ENCODE measurements around the gene ZFP36L1.

ZFP36L1 gene

DNA sequence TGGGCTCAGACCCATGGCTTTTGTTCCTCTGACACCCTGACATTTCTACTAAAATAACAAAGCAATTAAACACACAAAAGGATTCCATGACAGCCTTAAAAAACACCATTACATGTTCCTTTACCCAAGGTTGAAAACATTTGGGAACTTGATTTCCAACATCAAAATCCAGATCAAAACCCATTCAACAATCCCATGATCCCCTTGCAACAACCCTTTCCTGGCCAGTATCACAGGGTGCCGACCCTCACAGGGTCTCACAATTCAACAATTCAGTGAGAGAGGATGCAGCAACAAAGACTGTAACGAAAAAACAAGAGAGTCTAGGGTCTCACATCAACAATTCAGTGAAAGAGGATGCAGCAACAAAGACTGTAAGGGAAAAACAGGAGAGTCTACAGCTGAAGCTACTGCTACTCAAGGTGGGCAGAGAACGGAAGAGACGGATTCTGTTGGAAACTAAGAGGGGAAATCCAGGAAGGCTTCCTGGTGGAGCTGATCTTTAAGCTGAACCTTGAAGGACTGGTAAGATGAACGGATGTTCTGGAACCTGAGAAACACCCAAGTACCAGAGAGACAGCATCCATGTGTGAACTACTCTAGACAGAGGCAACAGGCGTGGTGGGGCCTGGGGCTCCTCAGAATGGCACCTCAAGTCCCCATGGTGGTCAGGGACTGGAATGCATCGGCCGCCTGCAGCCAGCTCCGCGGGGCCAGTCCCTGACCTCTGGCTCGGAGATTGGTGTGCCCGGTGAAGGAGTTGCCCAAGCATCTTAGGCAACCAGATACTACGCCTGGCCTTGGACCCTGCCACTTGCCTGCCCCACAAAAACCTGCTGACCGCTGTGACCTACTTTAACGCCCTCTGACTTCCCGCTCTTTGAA, 22.7 kb upstream of the ZFP36L1 start:
- no peak for DNase-seq

DNA sequence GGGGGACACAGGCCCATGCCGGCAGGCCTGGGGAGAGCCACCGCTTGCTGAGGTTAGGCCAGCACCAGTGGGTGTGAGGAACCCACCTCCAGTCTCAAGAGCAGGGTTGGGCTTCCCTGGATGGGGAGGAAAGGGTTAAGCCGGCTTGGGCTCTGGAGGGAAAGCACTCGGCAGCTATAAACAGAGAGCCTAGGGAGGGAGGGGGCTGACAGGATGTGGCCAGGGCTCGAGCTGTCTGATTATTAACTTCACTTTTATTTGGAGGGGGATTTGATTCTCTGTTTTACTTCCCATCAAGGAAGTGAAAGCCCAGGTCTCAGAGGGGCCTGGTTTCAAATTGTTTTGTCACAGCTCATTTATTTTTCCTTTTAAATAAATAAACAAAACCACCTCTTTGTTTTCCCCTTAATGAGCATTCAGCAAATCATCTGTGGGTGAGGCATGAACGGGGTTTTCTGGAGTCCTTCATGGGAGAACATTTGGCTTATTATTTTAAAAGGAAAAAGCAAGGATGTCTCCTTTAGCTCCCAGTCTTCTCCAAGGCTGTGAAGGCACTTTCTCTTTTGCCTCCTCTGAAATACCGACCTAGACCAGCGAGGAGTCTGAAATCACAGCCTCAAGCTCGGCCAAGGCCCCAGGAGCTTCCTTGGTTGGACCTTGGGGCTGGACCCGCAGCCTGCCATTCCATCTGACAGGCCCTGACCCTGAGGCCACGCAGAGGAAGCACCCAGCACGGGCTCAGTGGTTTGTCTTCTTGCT, 21.9 kb upstream of the ZFP36L1 start:
- DNase-seq = no peak

DNA sequence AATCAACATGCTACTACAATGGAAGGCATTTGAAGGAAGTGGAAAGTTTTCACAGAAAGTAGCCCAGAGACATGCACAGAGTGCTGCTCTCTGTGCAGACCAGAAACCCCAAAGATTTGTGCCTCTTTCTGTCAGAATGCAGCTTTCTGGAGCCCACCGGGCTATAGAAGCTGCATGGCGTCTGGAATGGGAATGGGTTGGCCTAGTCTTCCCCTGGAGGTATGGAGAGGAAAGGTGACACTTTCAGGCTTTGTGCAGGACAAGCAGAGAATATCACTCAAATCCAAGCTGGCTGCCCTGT, 21.3 kb upstream of the ZFP36L1 start:
- DNase-seq = no peak

DNA sequence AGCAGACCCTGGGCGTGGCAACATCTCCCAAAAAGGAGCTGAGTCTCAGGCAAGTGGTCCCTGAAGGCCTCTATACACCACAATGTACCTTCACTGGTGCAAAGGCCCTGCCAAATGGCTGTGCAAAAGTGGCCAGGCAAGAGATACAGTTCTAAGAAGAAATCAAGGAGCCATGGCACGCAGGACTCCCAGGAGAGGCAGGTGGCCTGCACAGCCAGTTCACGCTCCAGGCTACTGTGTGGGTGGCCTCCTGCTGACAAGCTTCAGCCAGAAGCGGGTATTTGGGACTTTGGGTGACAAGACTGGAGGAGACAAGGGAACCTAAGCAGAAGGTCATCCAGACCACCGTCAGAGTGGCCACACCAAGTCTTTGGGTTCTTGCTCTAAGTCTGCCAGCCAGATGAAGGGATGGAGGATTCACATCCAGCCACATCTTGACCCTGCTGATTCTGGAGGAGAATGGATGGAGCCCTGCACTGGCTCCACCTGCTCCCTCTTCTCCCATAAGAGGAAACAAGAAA, 20.5 kb upstream of the ZFP36L1 start:
- DNase-seq = no peak

DNA sequence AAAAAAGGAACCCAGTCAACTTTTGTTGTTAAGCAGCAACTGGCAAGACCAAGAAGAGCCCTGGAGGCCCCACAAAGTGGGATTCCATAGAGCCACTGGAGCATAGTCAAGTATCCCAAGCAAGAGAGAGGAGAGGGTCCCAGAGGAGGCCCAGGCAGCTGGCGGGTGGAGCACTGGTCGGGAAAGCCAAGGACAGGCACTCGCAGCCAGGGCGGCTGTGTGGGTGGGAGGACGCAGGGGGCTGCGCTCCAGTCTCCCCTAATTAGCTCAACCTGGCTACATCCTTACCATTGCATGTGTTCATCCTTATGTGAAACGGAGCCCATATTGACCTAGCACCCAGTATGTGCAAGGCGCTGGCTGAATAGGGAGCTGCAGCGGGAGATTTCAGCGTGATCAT, 18.3 kb upstream of the ZFP36L1 start:
- DNase-seq = no peak

DNA sequence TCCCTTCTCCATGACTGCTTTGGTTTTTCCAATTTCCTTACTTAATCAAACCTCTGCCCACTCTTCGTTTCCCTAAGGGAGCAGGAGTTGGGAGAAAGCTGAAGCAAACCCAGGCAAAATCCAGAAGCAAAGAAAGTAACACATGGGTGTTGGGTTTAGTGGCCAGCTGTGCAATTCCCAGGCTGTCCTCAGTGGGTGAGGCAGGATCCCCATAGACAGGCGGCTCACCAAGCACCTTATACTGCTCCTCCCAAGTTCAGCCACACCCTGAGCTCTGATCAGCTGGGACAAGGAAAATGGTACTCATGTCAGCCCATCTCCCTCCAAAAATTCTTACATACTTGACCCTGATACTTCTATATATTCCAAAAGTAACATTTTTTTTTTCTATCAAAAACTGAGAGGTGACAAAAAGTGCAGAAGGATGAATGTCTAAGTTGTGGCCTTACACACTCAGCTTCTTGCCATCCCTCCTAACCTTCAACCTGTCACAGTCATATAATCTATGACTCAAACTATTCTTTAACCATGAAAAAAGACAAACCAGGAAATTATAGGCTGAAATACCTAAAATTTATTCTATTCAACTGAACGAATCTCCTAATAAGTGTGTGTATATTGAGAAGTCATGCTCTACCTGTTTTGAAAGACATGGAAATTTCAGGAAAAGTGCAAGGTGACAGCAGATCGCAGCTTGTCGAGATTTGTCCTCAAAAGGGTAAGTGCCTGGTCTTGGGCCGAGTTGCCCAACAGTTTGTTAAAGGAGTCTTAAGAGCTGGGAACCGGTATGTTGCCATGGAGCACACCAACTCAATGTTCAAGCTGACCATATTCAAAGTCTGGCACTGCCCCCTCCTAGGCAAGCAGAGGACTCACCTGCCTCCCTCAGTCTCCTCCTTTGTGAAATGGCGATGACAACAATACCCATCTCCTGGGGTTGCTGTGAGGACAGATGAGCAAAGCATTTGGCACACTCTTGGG, 17.6 kb upstream of the ZFP36L1 start:
- DNase-seq = no peak

DNA sequence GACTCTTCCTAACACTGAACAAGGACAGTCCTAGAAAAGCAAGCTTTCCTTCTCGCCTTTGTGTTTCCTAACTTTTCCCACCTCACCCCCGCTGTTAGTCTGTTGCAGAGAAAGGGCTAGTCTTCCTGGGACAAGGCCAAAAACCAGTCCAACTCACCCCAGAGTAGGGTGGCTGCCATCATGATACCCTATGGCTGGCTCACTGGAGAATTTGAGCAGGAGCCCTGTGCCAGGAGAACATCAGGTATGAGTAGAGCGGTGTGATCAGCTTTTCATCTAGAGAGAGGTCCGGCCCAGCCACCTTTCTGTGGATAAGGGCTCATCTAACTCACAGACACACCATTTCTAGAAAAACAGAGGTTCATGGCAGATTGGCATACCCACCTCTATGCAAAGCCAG, 16.7 kb upstream of the ZFP36L1 start:
- no peak for DNase-seq

DNA sequence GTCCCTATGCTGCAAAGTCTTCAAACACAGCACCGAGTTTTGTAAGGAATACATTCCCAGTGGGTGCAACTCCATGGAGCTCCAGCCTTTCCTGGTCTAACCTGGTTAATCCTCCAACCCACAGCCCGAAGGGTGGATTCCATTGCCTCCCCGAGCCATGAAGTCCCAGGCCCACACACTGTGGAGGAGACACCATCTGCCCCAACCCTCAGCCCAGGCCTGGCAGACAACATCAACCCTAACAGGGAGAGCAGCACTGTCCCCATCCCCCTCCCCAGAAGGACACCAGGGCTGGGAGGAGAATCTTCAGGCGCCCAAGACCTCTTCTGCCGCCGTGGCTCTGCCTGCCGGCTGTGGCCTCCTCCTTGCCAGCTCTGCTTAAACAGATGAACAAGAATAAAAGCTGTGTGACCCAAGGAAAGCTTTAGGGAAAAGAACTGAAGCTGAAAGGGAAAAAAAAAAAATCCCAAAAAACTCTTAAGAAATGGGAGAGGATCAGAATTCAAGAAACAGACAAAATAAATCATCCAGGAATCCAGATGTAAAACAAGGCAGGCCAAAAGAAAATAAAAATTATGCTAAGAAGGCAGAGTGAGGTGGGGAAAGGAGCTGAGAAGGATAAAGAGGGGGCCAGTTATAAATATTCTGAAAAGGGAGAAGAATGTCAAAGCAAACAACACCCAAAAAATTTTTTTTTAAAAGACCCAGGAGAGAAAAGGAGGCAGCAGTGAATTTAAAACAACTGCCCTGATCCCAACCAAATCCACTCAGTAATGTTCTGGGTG, 16.0 kb upstream of the ZFP36L1 start:
- no peak for DNase-seq

DNA sequence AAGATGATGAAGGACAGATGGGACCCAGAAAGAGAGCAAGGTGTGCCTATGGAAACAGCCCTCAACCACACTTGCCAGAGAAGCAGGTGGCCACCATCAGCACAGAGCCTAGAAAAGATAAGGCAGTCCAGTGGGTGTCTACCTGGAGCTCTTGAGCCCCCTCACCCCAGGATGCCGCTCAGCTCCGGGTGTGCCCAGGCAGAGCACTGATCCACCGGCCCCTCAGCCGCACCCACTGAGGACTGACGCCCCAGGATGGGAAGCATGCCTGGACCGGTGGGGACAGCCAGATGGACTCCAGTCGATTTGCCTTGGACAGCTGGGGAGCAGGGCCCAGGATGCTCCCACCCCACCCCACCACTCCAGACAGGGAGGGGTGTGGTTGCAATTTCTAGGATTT, 15.1 kb upstream of the ZFP36L1 start:
- DNase-seq = no peak

DNA sequence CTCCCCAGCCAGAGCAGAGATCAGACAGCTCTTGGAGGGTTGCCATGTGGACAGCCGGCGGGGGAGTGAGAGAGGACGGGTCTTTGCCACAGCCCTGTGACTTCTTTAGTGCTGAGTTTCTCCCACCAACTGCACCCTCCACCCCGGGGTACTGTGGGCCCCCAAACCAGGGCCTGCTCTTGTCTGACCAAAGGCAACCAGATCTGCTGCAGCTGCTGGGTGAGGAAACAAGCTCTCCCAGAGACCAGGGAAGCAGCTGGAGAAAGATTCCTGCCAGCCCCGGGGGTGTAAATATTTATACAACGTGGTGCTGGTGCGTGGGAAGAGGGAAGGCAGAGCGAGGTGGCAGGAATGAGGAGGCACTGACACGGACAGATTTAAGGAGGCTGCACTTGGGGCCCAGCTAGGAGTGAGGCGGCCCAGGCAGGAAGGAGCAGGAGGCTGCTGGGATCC, 14.3 kb upstream of the ZFP36L1 start:
- DNase-seq = no peak

DNA sequence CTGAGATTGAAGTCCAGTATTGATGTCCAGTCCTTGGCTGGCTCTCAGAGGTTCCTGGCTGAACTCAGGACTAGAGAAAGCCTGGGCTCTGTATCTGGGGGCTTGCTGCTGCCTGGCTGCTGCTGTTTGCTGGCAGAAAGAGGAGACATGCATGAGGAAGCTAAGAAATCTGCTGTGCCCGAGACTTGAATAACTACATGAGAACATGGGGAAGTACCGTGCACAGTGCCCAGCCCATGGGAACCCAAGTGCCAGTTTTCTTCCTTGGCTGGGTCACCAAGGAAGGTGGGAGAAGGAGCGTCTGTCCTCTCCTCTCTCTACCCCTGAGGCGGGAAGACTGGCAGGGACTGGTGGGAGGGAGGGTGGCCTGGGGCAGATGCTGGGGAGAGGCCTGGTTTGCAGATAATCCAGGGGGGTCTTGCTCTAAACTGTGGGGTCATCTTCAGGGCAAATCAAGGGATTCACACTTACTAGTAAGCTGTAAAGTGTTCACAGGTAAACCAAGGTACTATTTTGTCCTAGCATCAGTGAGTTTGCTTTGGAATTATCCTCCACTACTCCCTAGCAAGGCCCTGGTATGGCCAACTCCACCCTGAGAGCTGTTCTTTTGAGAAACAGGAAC, 13.8 kb upstream of the ZFP36L1 start:
- no peak for DNase-seq

DNA sequence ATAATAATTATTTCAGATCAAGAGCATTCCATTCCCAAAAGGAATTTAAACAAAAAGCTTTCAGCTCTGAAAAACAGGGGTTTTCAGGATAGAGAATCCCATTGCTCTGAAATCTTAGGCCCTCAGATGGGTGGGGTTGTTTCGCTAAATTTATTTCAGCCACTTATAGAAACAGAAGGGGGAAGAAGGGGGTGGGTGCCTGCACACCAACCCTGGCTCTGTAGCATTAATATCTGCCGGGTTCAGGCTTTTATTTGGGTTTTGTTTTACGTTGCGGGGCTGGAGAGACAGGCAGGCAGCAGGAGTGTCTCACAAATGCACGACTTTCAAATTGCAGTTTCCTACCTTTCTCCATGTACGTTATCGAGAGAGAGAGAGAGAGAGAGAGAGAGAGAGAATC, 12.5 kb upstream of the ZFP36L1 start:
- DNase-seq = no peak

DNA sequence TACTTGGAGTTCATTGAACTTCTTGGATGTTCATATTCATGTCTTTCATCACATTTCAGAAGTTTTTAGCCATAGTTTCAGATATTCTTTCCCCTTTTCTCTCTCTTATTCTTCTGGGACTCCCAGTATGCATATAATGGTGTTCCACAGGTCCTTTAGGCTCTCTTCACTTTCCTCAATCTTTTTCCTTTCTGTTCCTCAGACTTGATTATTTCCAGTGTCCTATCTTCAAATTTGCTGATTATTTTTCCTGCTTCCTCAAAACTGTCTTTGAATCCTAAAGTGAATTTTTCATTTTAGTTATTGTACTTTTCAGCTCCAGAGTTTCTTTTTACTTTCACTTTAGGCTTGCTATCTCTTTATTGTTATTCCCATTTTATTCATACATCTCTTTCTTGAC, 8.8 kb upstream of the ZFP36L1 start:
- no peak for DNase-seq

DNA sequence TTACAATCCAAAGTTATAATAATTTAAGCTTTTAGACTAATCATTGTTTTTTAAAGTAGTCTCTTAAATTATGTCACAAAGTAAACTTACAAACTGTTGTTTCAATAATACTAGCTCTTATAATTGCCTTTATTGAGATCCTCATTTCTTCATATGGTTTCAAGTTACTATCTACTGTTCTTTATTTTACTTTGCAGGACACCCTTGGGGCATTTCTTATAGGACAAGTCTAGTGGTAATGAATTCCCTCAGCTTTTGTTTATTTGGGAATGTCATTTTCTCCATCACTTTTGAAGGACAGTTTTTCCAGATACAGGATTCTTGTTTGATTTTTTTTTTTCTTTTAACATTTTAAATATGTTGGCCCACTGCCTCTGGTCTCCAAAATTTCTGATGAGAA, 8.1 kb upstream of the ZFP36L1 start:
- no peak for DNase-seq

DNA sequence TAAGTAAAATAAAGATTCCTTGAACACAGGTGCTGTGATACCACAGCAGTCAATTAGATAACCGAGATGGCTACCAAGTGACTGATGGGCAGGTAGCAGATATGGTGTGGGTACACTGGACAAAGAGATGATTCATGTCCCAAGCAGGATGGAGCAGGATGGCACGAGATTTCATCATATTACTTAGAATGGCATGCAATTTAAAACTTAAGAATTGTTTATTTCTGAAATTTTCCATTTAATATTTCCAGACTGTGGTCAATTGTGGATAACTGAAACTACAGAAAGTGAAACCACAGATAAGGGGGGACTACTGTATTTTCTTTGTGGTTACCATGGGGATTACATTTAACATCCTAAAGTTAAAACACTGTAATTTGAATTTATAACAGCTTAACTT, 7.5 kb upstream of the ZFP36L1 start:
- no peak for DNase-seq

DNA sequence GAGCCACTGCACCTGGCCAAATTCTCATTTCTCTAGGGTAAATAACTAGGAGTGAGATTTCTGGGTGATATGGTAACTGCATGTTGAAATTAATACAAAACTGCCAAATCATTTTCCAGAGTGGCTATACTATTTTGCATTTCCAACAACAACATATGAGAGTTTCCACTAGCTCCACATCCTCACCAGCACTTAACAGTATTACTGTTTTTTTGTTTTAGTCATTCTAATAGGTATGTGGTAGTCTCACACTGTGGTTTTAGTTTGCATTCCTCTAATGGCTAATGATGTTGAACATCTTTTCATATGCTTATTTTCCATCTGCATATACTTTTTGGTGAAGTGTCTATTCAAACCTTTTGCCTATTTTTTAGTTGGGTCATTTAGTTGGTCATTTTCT, 5.8 kb upstream of the ZFP36L1 start:
- no peak for DNase-seq

DNA sequence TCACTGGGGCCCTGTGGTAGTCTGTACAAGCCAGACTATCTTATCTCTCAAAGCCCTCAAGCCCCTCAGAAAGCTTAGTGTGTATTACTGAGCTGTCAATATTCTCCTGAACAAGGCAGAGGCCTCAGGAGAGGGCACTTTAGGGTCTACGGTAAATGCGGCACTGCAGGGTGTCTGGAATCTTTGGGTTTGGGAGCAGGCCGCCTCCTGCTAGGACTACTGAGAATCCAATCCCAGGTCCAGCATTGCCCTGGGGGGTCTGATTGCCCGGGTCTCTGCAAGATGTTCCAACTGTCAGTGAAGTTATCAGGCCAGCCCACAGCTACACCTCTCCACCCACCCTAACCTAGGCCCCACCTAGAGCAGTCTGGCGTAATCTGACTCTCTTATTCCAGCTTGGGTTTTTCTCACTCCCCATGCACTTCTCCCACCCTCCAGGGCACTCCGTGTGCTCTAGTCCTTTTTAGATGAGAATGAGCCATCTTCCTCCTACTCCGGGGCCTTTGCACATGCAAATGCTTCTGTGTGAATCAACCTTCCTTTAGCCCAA, 4.3 kb upstream of the ZFP36L1 start:
- DNase-seq = no peak

DNA sequence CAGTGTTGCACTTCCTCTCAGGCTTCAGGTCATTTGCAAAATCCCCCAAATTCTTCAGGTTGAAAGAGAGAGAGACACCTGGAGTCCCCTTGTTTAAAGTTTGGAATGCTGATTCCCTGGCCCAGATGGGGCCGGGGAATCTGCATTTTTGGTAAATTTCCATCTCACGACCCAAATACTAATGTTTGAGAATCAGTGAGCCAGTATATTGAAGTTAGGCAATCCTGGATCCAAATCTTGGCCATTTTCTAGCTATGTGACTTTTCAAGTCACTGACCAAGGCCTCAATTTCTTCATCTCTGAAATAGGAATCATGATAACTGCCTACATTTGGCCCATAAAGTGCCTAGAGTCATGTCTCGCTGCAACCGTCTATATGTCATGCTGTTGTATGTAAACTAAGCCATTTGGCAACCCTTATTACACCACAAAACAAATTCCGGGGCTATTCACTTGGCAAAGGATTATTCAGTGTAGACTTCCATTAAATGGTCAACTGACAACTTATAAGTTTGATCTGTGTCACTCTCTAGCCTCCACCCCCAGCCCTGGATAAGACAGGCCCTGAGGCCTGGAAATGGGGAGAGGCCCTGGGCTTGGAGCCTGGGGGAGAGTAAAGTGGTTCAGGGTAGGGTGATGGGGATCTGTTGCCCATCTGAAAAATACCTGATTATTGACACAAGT, 3.7 kb upstream of the ZFP36L1 start:
- DNase-seq = no peak

DNA sequence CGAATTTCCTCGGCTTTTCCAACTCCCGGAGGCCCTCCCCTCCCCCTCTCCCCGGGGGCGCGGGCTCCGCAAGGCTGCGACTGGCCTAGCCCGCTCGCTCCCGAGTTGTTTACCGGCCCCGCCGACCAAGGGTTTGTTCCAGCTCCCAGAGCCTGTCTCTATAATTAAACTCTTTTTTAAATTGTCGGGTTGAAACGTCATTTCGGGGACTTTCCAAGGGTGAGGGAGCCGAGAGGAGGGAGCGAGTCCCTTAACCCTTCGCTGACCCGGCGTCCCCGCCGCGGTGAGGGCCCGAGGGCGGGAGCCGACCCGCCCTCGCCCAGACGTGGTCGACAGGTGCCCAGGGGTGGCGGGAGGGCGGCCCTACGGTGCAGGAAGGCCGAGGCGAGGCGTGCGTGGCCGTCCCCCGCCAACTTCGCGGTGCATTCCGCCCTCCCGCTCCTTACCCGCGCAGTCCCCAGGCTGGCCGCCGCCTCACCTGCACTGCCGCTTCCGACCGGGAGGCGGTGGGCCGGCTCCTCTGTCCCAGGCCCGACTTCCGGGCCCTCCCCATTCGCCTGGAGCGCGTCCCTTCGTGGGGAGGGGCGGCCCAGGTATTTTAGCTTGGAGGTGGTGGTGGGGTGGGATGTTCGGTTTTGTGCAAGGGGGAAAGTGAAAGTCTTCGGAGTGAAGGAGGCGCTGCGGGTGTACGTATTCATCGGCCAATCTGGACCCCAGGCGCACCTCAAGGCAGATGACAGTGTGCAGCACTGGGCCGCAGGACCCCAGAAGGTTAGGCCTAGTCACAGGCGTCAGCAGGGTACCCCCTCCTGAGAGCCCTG, 2.9 kb upstream of the ZFP36L1 start:
- DNase-seq = peak; percentile 80
